HG02763 (cell line): ENCODE measurements around the gene TERT.
"Not testable (repeated sequence)": the region's sequence is repeated elsewhere in the genome, so short reads cannot be mapped to it uniquely, and the experiment has no call there.

Experiments used
- ATAC-seq: cut with Tn5 transposase; IDR thresholded peaks from one replicate; pipeline ENCODE4 v1.9.1; 2021; ENCODE audit warnings: mild to moderate bottlenecking, moderate library complexity; ENCODE audit not compliant: unreplicated experiment

The TERT gene

DNA sequence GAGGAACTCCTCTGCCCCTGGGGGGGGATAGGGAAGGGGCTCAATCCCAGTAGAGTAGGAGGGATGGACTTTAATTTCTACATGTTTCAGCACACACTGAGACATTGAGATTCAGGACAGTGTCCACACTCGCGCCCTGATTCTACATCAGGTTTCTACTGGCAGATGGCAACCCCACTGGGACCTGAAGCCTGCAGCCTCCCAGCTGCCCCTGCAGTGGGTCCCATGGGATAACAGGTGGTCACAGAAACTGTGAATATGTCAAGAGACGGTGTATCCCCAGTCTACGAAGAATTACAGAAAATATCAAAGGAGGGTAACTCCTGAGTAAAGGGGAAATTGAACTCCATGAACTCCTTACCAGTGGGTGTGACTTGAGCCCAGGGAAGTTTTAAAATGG, 2.4 kb upstream of the TERT start:
- no peak for ATAC-seq

DNA sequence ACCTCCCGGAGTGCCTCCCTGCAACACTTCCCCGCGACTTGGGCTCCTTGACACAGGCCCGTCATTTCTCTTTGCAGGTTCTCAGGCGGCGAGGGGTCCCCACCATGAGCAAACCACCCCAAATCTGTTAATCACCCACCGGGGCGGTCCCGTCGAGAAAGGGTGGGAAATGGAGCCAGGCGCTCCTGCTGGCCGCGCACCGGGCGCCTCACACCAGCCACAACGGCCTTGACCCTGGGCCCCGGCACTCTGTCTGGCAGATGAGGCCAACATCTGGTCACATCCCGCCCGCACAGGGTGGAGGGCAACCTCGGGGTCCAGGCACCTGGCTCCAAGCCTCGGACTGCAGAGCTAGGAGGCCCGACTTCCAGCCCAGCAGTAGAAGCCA, 776 bp upstream of the TERT start:
- no peak for ATAC-seq

DNA sequence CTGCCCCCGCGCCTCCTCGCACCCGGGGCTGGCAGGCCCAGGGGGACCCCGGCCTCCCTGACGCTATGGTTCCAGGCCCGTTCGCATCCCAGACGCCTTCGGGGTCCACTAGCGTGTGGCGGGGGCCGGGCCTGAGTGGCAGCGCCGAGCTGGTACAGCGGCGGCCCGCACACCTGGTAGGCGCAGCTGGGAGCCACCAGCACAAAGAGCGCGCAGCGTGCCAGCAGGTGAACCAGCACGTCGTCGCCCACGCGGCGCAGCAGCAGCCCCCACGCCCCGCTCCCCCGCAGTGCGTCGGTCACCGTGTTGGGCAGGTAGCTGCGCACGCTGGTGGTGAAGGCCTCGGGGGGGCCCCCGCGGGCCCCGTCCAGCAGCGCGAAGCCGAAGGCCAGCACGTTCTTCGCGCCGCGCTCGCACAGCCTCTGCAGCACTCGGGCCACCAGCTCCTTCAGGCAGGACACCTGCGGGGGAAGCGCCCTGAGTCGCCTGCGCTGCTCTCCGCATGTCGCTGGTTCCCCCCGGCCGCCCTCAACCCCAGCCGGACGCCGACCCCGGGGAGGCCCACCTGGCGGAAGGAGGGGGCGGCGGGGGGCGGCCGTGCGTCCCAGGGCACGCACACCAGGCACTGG, 548 bp downstream of the TERT start:
- ATAC-seq: no peak

DNA sequence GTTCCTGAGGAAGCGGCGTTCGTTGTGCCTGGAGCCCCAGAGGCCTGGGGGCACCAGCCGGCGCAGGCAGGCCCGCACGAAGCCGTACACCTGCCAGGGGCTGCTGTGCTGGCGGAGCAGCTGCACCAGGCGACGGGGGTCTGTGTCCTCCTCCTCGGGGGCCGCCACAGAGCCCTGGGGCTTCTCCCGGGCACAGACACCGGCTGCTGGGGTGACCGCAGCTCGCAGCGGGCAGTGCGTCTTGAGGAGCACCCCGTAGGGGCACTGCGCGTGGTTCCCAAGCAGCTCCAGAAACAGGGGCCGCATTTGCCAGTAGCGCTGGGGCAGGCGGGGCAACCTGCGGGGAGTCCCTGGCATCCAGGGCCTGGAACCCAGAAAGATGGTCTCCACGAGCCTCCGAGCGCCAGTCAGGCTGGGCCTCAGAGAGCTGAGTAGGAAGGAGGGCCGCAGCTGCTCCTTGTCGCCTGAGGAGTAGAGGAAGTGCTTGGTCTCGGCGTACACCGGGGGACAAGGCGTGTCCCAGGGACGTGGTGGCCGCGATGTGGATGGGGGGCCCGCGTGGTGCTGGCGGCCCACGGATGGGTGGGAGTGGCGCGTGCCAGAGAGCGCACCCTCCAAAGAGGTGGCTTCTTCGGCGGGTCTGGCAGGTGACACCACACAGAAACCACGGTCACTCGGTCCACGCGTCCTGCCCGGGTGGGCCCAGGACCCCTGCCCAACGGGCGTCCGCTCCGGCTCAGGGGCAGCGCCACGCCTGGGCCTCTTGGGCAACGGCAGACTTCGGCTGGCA, 1.3 kb downstream of the TERT start:
- ATAC-seq: no peak

- no peak for ATAC-seq
Observed at GRCh38 chr5:1292846-1293415, 1.9 kb downstream of the TERT start.

- no peak for ATAC-seq
Observed at GRCh38 chr5:1292139-1292538, 2.7 kb downstream of the TERT start.

GRCh38 chr5:1291611-1292080, 3.2 kb downstream of the TERT start:
- no peak for ATAC-seq

- not testable (repeated sequence) for ATAC-seq
Observed at GRCh38 chr5:1290956-1291355, 3.9 kb downstream of the TERT start.

GRCh38 chr5:1289559-1289958, 5.3 kb downstream of the TERT start:
- ATAC-seq: not testable (repeated sequence)

DNA sequence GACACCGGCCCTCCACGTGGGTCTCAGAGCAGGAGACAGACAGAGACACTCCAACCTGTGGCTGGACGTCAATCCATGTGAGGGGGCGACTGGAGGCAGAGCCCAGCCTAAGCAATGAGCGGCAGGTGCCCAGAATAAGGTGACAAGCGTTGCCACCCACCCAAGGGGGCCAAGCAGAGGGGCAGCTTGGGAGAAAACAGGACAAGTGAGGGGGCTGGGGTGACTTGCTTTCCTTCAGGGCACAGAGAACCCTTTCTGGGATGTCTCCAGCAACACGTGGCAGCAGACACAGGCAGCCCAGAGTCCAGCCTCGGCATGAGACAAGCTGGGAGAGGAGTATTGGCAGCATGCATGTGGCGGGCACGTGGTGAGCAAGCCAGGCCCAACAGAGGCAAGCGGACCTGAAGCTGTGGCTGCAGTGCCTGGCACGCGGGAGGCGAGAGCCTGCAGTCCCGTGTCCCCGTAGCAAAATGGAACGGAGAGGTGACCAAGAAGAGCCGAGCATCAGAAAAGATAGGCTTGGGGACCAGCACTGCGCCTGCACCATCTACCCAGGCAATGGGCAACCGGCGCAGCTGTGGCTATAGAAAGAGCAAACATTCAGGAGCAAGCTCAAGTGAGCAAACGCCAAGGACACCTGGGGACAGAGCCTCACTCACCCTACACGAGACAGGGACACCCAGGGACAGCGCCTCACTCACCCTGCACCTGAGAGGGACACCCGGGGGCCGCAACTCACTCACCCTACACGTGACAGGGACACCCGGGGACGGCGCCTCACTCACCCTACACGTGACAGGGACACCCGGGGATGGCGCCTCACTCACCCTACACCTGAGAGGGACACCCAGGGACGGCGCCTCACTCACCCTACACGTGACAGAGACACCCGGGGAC, 6.2 kb downstream of the TERT start:
- no peak for ATAC-seq

GRCh38 chr5:1285883-1286291, 9.0 kb downstream of the TERT start:
- ATAC-seq: no peak

DNA sequence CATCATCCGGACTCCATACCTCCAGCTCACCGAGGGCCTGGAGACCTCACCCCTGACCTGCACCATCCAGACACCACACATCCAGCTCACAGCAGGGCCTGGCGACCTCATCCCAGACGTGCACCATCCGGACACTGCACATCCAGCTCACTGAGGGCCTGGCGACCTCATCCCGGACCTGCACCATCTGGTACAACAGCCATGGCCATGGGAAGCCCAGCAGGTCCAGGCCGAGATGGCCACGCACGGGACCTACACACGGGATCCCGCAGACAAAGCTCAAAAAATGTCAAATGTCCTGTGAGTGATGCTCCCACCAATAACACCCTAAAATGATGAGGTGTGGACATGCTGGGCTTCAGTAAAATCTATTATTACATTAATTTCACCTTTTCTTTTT, 9.7 kb downstream of the TERT start:
- no peak for ATAC-seq

DNA sequence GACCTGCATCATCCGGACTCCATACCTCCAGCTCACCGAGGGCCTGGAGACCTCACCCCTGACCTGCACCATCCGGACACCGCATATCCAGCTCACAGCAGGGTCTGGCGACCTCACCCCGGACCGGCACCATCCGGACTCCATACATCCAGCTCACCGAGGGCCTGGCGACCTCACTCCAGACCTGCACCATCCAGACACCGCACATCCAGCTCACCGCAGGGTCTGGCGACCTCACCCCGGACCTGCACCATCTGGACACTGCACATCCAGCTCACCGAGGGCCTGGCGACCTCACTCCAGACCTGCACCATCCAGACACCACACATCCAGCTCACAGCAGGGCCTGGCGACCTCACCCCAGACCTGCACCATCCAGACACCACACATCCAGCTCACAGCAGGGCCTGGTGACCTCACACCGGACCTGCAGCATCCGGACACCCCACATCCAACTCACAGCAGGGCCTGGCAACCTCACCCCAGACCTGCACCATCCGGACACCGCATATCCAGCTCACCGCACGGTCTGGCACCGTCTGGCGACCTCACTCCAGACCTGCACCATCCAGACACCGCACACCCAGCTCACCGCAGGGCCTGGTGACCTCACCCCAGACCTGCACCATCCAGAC, 10.4 kb downstream of the TERT start:
- not testable (repeated sequence) for ATAC-seq

DNA sequence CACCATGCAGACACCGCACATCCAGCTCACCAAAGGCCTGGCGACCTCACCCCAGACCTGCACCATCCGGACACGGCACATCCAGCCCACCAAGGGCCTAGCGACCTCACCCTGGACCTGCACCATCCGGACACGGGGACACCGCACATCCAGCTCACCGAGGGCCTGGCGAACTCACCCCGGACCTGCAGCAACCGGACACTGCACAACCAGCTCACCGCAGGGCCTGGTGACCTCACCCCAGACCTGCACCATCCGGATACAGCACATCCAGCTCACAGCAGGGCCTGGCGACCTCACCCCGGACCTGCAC, 11.2 kb downstream of the TERT start:
- ATAC-seq: not testable (repeated sequence)

DNA sequence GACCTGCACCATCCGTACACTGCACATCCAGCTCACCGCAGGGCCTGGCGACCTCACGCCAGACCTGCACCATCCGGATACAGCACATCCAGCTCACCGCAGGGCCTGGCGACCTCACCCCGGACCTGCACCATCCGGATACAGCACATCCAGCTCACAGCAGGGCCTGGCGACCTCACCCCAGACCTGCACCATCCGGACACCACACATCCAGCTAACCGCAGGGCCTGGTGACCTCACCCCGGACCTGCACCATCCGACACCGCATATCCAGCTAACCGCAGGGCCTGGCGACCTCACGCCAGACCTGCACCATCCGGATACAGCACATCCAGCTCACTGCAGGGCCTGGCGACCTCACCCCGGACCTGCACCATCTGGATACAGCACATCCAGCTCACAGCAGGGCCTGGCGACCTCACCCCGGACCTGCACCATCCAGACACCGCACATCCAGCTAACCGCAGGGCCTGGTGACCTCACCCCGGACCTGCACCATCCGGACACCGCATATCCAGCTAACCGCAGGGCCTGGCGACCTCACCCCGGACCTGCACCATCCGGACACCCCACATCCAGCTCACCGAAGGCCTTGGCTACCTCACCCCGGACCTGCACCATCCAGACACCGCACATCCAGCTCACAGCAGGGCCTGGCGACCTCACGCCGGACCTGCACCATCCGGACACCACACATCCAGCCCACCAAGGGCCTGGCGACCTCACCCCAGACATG, 11.7 kb downstream of the TERT start:
- ATAC-seq: not testable (repeated sequence)

DNA sequence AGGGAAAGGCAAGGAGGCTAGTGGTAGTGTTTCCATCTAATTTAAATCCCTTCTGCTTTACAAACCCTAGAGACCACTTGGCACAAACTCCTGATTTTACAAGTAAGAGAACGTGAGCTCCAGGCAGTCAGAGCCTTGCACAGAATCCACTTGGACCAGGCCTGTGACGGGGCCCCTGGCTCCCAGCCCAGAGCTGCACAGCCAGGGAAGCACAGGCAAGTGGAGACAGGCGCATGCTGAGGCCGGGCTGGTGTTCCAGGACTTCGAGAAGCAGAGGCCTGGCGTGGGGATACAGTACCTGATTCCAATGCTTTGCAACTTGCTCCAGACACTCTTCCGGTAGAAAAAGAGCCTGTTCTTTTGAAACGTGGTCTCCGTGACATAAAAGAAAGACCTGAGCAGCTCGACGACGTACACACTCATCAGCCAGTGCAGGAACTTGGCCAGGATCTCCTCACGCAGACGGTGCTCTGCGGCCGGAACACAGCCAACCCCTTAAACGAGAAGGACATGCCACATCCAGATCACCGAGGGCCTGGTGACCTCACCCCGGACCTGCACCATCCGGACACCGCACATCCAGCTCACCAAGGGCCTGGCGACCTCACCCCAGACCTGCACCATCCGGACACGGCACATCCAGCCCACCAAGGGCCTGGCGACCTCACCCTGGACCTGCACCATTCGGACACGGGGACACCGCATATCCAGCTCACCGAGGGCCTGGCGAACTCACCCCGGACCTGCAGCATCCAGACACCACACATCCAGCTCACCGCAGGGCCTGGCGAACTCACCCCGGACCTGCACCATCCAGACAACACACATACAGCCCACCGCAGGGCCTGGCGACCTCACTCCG, 12.5 kb downstream of the TERT start:
- ATAC-seq: no peak

DNA sequence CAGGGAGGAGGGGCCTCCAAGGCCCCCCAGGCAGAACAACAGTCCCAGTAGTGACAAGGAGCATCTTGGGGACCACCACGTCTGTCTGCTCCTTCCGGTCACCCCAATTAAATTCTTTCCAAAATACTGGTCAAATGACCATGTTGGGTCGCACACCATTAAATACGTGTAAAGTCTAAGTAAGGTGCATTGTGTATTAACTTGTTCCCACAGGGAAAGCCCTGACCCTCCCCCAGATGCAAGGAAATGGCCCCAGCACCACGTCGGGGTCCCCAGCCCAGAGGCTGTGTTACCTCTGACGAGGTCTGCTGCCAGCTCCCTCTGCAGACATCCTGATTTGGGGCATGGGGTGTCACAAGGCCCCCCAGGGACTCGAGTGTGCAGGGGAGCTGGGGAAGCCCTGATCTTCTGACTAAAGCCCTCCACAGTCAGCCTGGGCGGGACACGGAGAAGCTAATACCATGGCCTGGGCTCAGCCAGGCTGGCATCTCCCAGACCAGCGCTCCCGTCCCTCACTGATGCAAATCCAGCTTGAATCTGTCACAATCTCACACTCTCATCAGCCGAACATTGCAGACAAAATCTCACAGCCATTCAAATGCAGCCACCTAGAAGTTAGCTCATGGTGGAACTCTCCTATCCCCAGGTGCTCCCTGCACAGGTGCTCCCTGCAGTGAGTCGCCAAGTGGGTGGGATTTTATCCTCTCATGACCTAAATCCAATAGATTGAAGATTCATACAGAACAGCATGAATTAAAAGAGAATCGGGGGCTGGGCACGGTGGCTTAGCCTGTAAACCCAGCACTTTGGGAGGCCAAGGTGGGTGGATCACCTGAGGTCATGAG, 13.6 kb downstream of the TERT start:
- no peak for ATAC-seq
